Stimulated activated naive B cell treated with anti-CD40 and anti-IgM and Interleukin-4, amounts not matched to agents 10 μg/mL and 1 μg/mL and 100 μg/mL, for 72 hours (primary cell): ENCODE measurements around the gene CAPN14.

Experiments used
- ATAC-seq, 2 donors: fragments of 150-1000 bp; cut with Tn5 transposase; replicated peaks; 2 replicates each; pipeline ENCODE4 v1.10.0; 2021; ENCODE audit warnings: moderate library complexity in 1 of 2
- DNase-seq: peaks from one replicate; pipeline ENCODE4 v3.0.0; 2021
- H3K27ac Mint-ChIP-seq: one replicate; pipeline ENCODE4 v1.8.0; 2022; ENCODE audit warnings: mild to moderate bottlenecking, mixed read lengths
- H3K27me3 Mint-ChIP-seq, 2 donors: one replicate each; pipeline ENCODE4 v1.8.0; 2022; ENCODE audit warnings: mixed read lengths in 2 of 2
- H3K36me3 Mint-ChIP-seq, 2 donors: one replicate each; pipeline ENCODE4 v1.8.0; 2022; ENCODE audit warnings: mixed read lengths in 2 of 2, mild to moderate bottlenecking in 1 of 2
- H3K4me1 Mint-ChIP-seq, 2 donors: one replicate each; pipeline ENCODE4 v1.8.0; 2022; ENCODE audit warnings: mixed read lengths in 2 of 2, mild to moderate bottlenecking in 1 of 2
- H3K4me3 Mint-ChIP-seq, 2 donors: one replicate each; pipeline ENCODE4 v1.8.0; 2022; ENCODE audit warnings: mild to moderate bottlenecking in 2 of 2, mixed read lengths in 2 of 2, moderate library complexity in 1 of 2
- H3K9me3 Mint-ChIP-seq, 2 donors: one replicate each; pipeline ENCODE4 v1.8.0; 2022; ENCODE audit warnings: mixed read lengths in 2 of 2, mild to moderate bottlenecking in 1 of 2

CAPN14 gene

DNA sequence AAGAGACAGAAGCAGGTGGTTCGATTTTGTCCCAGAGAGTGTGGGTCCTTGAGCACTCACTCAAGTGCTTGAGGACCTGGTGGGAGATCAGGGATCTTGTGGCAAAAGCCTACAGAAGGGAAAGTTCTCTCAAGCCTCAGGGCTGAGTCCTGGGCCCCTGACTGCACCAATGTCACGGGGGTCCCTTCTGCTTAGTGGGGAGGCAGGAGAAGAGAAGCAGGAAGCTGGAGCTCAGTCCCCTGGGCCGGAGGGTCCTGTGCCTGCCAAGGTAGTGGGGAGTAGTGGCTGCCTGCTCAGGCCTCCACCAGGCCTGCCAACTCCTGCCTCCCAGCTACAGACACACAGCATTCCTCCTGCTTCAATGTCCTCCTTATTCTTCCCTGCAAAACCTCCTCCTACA, 11.7 kb downstream of the CAPN14 start:
- Mint-ChIP-seq H3K9me3 (no peaks in the 10 kb centered on the region), H3K4me3 (no peak overlapping the region), H3K4me1 (peaks cover 9 to 16% of the 10 kb centered on the region in 2 donors), H3K27ac (no peak overlapping the region), H3K27me3 (no peaks in the 10 kb centered on the region), H3K36me3 (peaks cover 0 to 9% of the 10 kb centered on the region in 2 donors)
- no peak for ATAC-seq
- DNase-seq = no peak

DNA sequence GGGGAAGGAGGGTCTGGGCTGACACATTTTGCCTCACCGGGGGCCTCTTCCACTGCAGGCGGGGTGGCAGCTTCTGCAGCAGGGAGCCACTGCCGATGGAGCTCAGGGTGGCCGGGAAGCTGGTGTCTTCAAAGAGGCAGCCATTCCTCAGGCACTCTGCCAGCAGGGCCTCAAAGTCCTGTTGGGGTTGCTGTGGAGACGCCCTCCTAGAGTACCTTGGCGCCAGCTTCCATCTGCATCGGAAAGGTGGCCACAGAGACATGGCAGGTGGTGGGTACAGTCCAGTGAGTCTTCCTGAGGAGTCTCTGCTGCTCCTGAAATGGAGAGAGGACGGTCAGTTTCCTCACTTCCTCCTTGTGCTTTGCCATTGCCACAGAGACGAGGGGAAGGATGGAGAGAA, 12.1 kb downstream of the CAPN14 start:
- H3K36me3 Mint-ChIP-seq = peaks cover 0 to 9% of the 10 kb centered on the region in 2 donors
- ATAC-seq = no peak
- no peaks in the 10 kb centered on the region for H3K27me3 Mint-ChIP-seq
- H3K27ac Mint-ChIP-seq = no peak overlapping the region
- no peak overlapping the region for H3K4me3 Mint-ChIP-seq
- DNase-seq = no peak
- no peaks in the 10 kb centered on the region for H3K9me3 Mint-ChIP-seq
- peaks cover 9 to 16% of the 10 kb centered on the region in 2 donors for H3K4me1 Mint-ChIP-seq

DNA sequence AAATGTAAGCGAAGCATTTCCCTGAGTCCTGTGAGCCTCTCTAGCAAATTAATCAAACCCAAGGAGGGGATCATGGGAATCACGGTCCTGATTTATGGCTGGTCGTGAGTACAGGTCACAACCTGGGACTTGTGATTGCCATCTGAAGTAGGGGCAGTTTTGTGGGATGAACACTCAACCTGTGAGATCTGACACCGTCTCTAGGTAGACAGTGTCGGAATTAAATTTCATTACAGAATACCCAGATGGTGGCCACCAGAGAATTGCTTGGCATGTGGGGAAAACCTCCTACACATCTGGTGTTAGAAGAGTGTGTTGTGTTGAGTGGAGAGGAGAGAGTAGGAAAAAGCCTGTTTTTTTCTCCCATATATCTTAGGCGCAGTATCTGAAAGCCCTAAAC, 12.5 kb downstream of the CAPN14 start:
- Mint-ChIP-seq H3K4me3 (no peak overlapping the region), H3K27me3 (no peaks in the 10 kb centered on the region), H3K36me3 (peaks cover 0 to 9% of the 10 kb centered on the region in 2 donors), H3K9me3 (no peaks in the 10 kb centered on the region), H3K4me1 (peaks cover 9 to 16% of the 10 kb centered on the region in 2 donors), H3K27ac (no peak overlapping the region)
- ATAC-seq (no peak), DNase-seq (no peak)

- Mint-ChIP-seq H3K4me3 (no peak overlapping the region), H3K36me3 (peaks cover 6 to 13% of the 10 kb centered on the region in 2 donors), H3K9me3 (peaks cover 1 to 2% of the 10 kb centered on the region in 2 donors), H3K27me3 (no peaks in the 10 kb centered on the region), H3K27ac (no peak overlapping the region), H3K4me1 (peaks cover 9 to 14% of the 10 kb centered on the region in 2 donors)
- ATAC-seq = no peak
- DNase-seq = no peak
Measured at GRCh38 chr2:31203916-31204315, 13.4 kb downstream of the CAPN14 start.

- H3K9me3 Mint-ChIP-seq = peaks cover 3 to 5% of the 10 kb centered on the region in 2 donors
- no peak overlapping the region for H3K27ac Mint-ChIP-seq
- no peaks in the 10 kb centered on the region for H3K27me3 Mint-ChIP-seq
- peaks cover 9 to 17% of the 10 kb centered on the region in 2 donors for H3K36me3 Mint-ChIP-seq
- DNase-seq = no peak
- H3K4me1 Mint-ChIP-seq = peaks cover 1 to 7% of the 10 kb centered on the region in 2 donors
- H3K4me3 Mint-ChIP-seq = no peak overlapping the region
- no peak for ATAC-seq
Measured at GRCh38 chr2:31202833-31203232, 14.5 kb downstream of the CAPN14 start.

GRCh38 chr2:31202041-31202440, 15.3 kb downstream of the CAPN14 start:
- no peak overlapping the region for H3K27ac Mint-ChIP-seq
- no peak for ATAC-seq
- no peak for DNase-seq
- H3K36me3 Mint-ChIP-seq = peaks cover 9 to 23% of the 10 kb centered on the region in 2 donors
- H3K4me3 Mint-ChIP-seq = no peak overlapping the region
- peaks cover 3 to 5% of the 10 kb centered on the region in 2 donors for H3K9me3 Mint-ChIP-seq
- H3K4me1 Mint-ChIP-seq = peaks cover 0 to 4% of the 10 kb centered on the region in 2 donors
- H3K27me3 Mint-ChIP-seq = no peaks in the 10 kb centered on the region

DNA sequence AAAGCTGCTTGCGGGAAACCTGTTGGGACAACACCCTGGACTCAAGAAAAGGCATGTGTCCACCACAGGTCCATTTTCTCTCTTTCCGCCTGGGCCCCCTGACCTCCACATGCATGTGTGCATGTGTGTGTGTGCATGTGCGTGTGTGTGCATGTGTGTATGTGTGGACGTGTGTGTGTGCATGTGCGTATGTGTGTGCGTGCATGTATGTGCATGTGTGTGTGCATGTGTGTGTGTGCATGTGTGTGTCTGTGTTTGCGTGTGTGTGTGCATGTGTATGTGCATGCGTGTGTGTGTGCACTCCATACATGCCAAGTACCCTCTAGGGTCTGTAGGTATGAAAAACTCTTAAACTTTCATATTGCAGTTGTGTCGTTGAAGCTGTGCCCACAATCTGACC, 16.3 kb downstream of the CAPN14 start:
- no peak overlapping the region for H3K4me3 Mint-ChIP-seq
- no peak overlapping the region for H3K27ac Mint-ChIP-seq
- H3K9me3 Mint-ChIP-seq = peaks cover 3 to 5% of the 10 kb centered on the region in 2 donors
- no peak for ATAC-seq
- no peaks in the 10 kb centered on the region for H3K27me3 Mint-ChIP-seq
- peaks cover 0 to 2% of the 10 kb centered on the region in 2 donors for H3K4me1 Mint-ChIP-seq
- no peak for DNase-seq
- H3K36me3 Mint-ChIP-seq = peaks cover 9 to 23% of the 10 kb centered on the region in 2 donors

DNA sequence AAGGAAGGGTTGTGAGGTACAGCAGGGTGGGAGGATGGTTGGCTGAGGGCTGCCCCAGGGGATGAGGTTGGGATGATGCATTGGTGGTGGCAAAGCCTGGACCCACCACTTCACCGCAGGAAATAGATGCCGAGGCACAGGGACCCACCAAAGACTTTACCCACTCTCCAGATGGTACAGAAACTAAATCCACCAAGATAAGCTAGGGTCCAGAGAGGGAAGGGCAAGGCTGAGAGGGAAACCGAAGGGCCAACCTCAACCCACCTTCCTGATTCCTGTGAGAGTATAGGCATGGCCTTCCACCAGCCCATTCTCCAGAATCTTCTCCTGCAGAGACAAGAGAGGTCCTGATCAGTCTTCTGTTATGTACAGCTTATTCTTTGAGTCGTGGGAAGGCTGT, 18.1 kb downstream of the CAPN14 start:
- Mint-ChIP-seq H3K9me3 (peaks cover 3 to 5% of the 10 kb centered on the region in 2 donors), H3K36me3 (peaks cover 9 to 23% of the 10 kb centered on the region in 2 donors), H3K27me3 (no peaks in the 10 kb centered on the region), H3K4me3 (no peak overlapping the region), H3K4me1 (no peaks in the 10 kb centered on the region), H3K27ac (no peak overlapping the region)
- DNase-seq (no peak), ATAC-seq (no peak)

- peaks cover 3 to 5% of the 10 kb centered on the region in 2 donors for H3K9me3 Mint-ChIP-seq
- no peak overlapping the region for H3K27ac Mint-ChIP-seq
- H3K36me3 Mint-ChIP-seq = peaks cover 9 to 20% of the 10 kb centered on the region in 2 donors
- no peak for DNase-seq
- no peaks in the 10 kb centered on the region for H3K4me1 Mint-ChIP-seq
- no peaks in the 10 kb centered on the region for H3K27me3 Mint-ChIP-seq
- no peak for ATAC-seq
- H3K4me3 Mint-ChIP-seq = no peak overlapping the region
Measured at GRCh38 chr2:31197669-31198068, 19.6 kb downstream of the CAPN14 start.

DNA sequence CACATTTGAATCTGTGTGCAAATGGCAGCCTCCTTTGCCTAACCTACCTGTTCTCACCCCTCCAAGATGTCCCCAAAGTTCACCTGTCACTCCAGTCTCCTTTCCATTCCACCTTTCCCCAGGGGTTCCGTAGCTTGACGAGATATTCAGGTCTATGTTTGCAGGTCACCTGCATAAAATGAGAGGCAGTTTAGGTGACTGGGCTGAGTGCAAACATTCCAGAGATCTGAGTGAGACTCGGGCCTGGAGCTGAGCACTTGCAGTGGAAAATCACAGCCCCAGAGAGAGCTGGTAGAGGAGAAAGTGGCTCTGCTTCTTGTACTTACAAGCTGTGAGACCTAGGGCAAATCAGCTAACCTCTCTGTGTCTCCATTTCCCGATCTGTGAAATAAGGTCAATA, 20.1 kb downstream of the CAPN14 start:
- ATAC-seq (no peak), DNase-seq (no peak)
- Mint-ChIP-seq H3K4me1 (no peaks in the 10 kb centered on the region), H3K27me3 (no peaks in the 10 kb centered on the region), H3K4me3 (no peak overlapping the region), H3K9me3 (peaks cover 3 to 5% of the 10 kb centered on the region in 2 donors), H3K36me3 (peaks cover 9 to 20% of the 10 kb centered on the region in 2 donors), H3K27ac (no peak overlapping the region)

DNA sequence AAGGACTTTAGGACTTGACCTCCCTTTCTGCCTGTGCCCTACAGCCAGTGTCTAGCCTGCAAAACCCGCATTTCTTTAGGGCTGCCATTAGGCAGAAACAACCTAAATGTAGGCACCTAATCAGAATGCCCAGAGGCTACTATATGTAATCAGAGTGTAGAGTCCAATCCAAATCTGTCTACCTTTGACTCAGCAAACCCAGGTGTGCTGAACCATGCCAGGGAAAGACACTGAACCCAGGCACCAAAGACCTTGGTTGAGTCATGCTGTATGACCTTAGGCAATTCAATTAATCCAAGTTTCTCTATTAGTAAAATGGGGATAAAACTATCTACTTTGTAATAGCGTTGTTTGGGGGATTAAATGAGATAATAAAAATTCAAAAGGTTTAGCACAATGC, 20.7 kb downstream of the CAPN14 start:
- ATAC-seq (peak; percentile 38 to 61), DNase-seq (no peak)
- H3K36me3 Mint-ChIP-seq = peaks cover 9 to 16% of the 10 kb centered on the region in 2 donors
- no peak overlapping the region for H3K27ac Mint-ChIP-seq
- no peaks in the 10 kb centered on the region for H3K4me1 Mint-ChIP-seq
- no peaks in the 10 kb centered on the region for H3K27me3 Mint-ChIP-seq
- H3K4me3 Mint-ChIP-seq = no peak overlapping the region
- H3K9me3 Mint-ChIP-seq = peaks cover 3 to 5% of the 10 kb centered on the region in 2 donors

GRCh38 chr2:31193806-31194205, 23.5 kb downstream of the CAPN14 start:
- Mint-ChIP-seq H3K36me3 (peaks cover 4 to 15% of the 10 kb centered on the region in 2 donors), H3K27me3 (no peaks in the 10 kb centered on the region), H3K4me1 (no peaks in the 10 kb centered on the region), H3K4me3 (no peak overlapping the region), H3K27ac (no peak overlapping the region), H3K9me3 (peaks cover under 1 to 2% of the 10 kb centered on the region in 2 donors)
- no peak for DNase-seq
- ATAC-seq = no peak

DNA sequence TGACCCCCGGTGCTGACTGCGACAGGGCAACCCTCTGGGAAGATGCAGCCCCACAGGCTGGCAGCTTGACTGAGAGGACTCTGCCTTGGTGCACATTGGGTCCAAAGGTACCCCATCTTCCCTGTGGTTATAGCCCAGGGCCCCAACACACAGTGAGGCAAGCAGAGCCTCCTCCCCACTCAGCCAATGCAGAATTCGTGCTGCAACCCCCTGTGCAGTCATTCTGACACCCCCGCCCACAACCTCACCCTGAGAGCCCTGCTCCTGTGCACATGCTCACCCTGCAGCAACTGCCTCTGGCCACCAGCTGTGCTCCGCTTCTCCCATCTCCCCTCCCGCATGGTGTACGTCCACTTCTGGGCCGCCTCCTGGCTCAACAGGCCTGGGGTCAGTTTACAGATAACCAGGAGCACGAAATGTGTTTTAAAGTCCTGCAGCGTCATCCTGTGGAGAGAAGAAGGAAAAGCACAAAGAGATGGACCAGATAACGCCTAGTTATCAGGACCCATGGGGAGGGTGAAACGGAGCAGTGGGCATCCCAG, 24.4 kb downstream of the CAPN14 start:
- DNase-seq = no peak
- Mint-ChIP-seq H3K4me1 (no peaks in the 10 kb centered on the region), H3K36me3 (peaks cover 2 to 13% of the 10 kb centered on the region in 2 donors), H3K27me3 (no peaks in the 10 kb centered on the region), H3K9me3 (no peaks in the 10 kb centered on the region), H3K4me3 (no peak overlapping the region), H3K27ac (no peak overlapping the region)
- no peak for ATAC-seq

DNA sequence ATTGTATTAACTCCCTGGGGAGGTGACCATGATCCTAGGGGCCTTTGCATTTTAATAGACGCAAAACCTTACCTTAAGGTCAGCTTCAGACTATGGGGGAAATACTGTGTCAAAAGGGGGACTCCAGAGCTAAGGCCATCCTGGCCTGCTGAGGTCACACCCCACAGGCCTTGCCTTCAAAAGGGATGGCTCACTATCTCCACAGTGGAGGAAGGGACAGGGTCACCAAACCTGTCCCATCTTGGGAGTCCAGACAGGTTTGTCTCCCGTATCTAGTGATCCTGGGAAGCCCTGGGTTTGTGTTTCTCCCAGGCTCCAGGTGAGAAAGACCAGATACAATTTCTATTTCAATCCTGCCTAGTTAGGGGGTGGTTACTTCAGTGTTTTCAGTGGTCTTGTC, 24.9 kb downstream of the CAPN14 start:
- Mint-ChIP-seq H3K36me3 (peaks cover 2 to 10% of the 10 kb centered on the region in 2 donors), H3K4me1 (no peaks in the 10 kb centered on the region), H3K9me3 (no peaks in the 10 kb centered on the region), H3K4me3 (no peak overlapping the region), H3K27me3 (no peaks in the 10 kb centered on the region), H3K27ac (no peak overlapping the region)
- ATAC-seq = no peak
- no peak for DNase-seq

DNA sequence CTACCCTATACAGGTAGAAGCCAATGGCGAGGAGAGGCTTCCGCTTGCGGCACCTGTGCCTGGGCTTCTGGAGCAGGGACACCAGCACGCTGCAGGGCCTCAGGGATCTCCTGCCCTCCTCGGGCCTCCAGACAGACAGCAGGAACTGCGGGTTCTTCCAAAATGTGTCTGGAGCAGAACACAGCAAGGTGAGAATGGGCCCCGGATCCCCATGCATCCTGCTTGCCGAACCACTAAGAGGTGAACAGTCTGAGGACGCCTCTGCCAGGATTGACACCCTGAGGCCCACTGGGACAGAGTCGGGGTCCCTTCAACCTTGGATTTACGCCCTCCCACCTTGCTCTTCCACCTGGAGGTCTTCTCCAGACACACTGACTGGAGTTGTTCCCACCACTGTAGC, 25.4 kb downstream of the CAPN14 start:
- no peaks in the 10 kb centered on the region for H3K27me3 Mint-ChIP-seq
- no peak for DNase-seq
- no peak overlapping the region for H3K27ac Mint-ChIP-seq
- no peaks in the 10 kb centered on the region for H3K4me1 Mint-ChIP-seq
- H3K4me3 Mint-ChIP-seq = no peak overlapping the region
- peaks cover 2 to 7% of the 10 kb centered on the region in 2 donors for H3K36me3 Mint-ChIP-seq
- no peak for ATAC-seq
- no peaks in the 10 kb centered on the region for H3K9me3 Mint-ChIP-seq

DNA sequence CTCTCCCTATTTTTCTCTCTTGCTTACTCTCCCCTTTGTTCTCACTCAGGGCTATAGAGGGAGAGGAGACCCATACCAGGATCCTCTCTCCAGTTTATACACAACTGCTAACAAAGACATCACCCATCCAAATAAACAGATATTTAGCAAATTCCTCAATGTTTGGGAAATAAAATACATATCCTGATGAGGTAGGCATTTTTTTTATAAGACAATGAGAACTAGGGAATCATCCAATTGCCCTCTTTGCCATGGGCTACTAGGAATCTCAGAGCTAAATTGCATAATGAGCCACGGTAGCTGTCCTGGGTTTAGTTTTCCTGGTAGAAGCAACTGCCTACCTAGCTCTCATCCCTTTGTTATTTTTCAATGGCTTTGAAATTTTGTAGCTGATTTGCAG, 27.1 kb downstream of the CAPN14 start:
- DNase-seq = no peak
- no peaks in the 10 kb centered on the region for H3K27me3 Mint-ChIP-seq
- peaks cover 2 to 7% of the 10 kb centered on the region in 2 donors for H3K36me3 Mint-ChIP-seq
- no peaks in the 10 kb centered on the region for H3K9me3 Mint-ChIP-seq
- no peak overlapping the region for H3K27ac Mint-ChIP-seq
- ATAC-seq = no peak
- H3K4me3 Mint-ChIP-seq = no peak overlapping the region
- H3K4me1 Mint-ChIP-seq = no peaks in the 10 kb centered on the region
